ENCODE measurements around the gene KRT77.

KRT77 gene

GRCh38 chr12:52650520-52651081, 52.7 kb downstream of the KRT77 start:
- no peak for DNase-seq

GRCh38 chr12:52649066-52649465, 54.3 kb downstream of the KRT77 start:
- DNase-seq, result no peak

- DNase-seq, result no peak
These were observed 55.2 kb downstream of the KRT77 start for GRCh38 chr12:52648012-52648550.

GRCh38 chr12:52647601-52648000, 55.7 kb downstream of the KRT77 start:
- DNase-seq, result no peak

- DNase-seq, result no peak
These were observed 56.7 kb downstream of the KRT77 start for GRCh38 chr12:52646613-52647012.

- DNase-seq, result no peak
These were observed 57.3 kb downstream of the KRT77 start for GRCh38 chr12:52645982-52646381.

- no peak for DNase-seq
These were observed 58.1 kb downstream of the KRT77 start for GRCh38 chr12:52645120-52645761.

GRCh38 chr12:52644078-52644415, 59.3 kb downstream of the KRT77 start:
- no peak for DNase-seq

GRCh38 chr12:52643233-52644077, 59.9 kb downstream of the KRT77 start:
- no peak for DNase-seq

GRCh38 chr12:52641468-52641867, 61.9 kb downstream of the KRT77 start:
- no peak for DNase-seq

Data from NCI-H1436 treated with DMSO at 0.1 percent for 48 hours (cell line).